GM23248 (cell line): ENCODE results near the gene DCAF12.

Experiments used
- EZH2 ChIP-seq: fragments of 200-600 bp; sonication (generic); IDR thresholded peaks from 2 replicates; pipeline ENCODE4 v1.6.1; 2018; ENCODE audit warnings: antibody characterized with exemption, mild to moderate bottlenecking; ENCODE audit not compliant: insufficient read depth, poor library complexity, severe bottlenecking
- EZH2phosphoT487 ChIP-seq: fragments of 200-600 bp; sonication (generic); IDR thresholded peaks from 2 replicates; pipeline ENCODE4 v1.6.1; 2018; ENCODE audit warnings: antibody characterized with exemption, moderate library complexity, mild to moderate bottlenecking, low read depth; ENCODE audit not compliant: insufficient read depth

DNA sequence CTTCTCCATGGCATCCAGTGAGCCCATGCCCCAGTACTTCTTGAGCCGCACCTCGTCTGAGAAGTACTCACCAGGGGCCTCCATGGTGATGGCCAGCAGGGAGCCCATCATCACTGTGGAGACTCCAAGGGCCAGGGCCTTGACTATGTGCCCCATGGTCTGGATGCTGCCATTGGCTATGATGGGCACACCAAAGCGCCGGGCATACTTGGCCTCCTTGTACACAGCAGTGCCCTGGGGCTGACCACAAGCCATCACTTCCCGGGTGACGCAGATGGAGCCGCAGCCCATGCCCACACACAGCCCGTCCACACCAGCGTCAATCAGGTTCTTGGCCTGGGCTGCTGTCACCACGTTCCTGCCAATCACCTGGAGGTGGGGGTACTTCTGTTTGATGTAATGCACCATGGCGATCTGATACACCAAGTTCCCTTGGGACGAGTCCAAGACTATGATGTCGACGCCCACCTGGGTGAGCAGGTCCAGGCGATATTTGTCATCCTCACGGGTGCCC is 7.0 kb upstream of the DCAF12 start:
- TF ChIP-seq EZH2phosphoT487 (no peak), EZH2 (no peak)
